K562 (cell line): ENCODE data around the gene C9orf50. TPM values are rescaled to one million over a fixed set of nuclear protein-coding genes. Genes with fewer than 3 reads are reported as not detected.

ENCODE experiments used
- CREBBP ChIP-seq: IDR thresholded peaks from one replicate; pipeline ENCODE4 v1.6.1; 2012; ENCODE audit warnings: low read depth, mild to moderate bottlenecking, control low read depth, inconsistent platforms, low read length
- ESRRB ChIP-seq: fragments of 250-450 bp; sonication (Bioruptor Pico); IDR thresholded peaks from 2 replicates; pipeline ENCODE4 v1.5.0; 2020; ENCODE audit warnings: mild to moderate bottlenecking, moderate library complexity, borderline replicate concordance
- KAT8 ChIP-seq: fragments of 450-650 bp; IDR thresholded peaks from 2 replicates; pipeline ENCODE4 v1.6.1; 2016; ENCODE audit warnings: low read depth, mild to moderate bottlenecking
- PRPF4 ChIP-seq: fragments of 200-400 bp; formaldehyde crosslinking; IDR thresholded peaks from one replicate; pipeline ENCODE4 v1.6.1; 2017; ENCODE audit warnings: low read length, low read depth, mild to moderate bottlenecking; ENCODE audit not compliant: insufficient read depth, poor library complexity, severe bottlenecking
- RBM25 ChIP-seq: fragments of 200-400 bp; formaldehyde crosslinking; IDR thresholded peaks from 2 replicates; pipeline ENCODE4 v1.6.1; 2018; ENCODE audit warnings: low read length, low read depth, moderate library complexity; ENCODE audit not compliant: severe bottlenecking
- SMC3 ChIP-seq: conservative IDR thresholded peaks from 2 replicates; pipeline ENCODE4 v1.6.1; 2011; ENCODE audit warnings: low read depth, low read length, improper control_type of control experiment; ENCODE audit not compliant: insufficient read depth
- ZNF224 ChIP-seq: sonication (generic); formaldehyde crosslinking; IDR thresholded peaks from 2 replicates; pipeline ENCODE4 v1.8.0; 2022; ENCODE audit warnings: mild to moderate bottlenecking, missing genetic modification reagents
- ZNF354B ChIP-seq: fragments of 250-450 bp; sonication (Bioruptor Pico); IDR thresholded peaks from 2 replicates; pipeline ENCODE4 v1.4.0; 2020
- ZNF512 ChIP-seq: IDR thresholded peaks from 2 replicates; pipeline ENCODE4 v1.6.1; 2016; ENCODE audit warnings: missing genetic modification characterization, missing compliant biosample characterization
- ZNF778 ChIP-seq: fragments of 450-650 bp; formaldehyde crosslinking; IDR thresholded peaks from 2 replicates; pipeline ENCODE4 v1.4.0; 2020; ENCODE audit warnings: mild to moderate bottlenecking, moderate library complexity
- polyA plus RNA-seq, 8 experiments: library from polyadenylated mRNA; depleted of rRNA in 4 of 8; stranded (reverse) in 5 of 8; unstranded in 3 of 8; fragments of >200 nt; fragmentation: Nextera tagmentation in 2 of 8; fragmentation: Illumina TruSeq in 1 of 8; extraction: Ambion mirVana in 2 of 8; extraction: Trizol in 1 of 8; gene quantifications; 2 replicates each; pipeline versions ENCODE4 v1.2.1 to v1.2.3, GENCODE V29; 2011 to 2014; ENCODE audit warnings: inconsistent platforms in 1 of 8, missing spikeins in 1 of 8
- total RNA-seq, 7 experiments: library from RNA; depleted of rRNA in 6 of 7; stranded (reverse); fragments of >200 nt in 6 of 7; fragmentation: Illumina TruSeq in 2 of 7; extraction: Trizol in 2 of 7; gene quantifications; 2 replicates each; pipeline versions ENCODE4 v1.2.1 to v1.2.3, GENCODE V29; 2011 to 2021; ENCODE audit warnings: low replicate concordance in 1 of 7
- TF ChIP-seq, protein P1 (sequence below): sonication (generic); formaldehyde crosslinking; IDR thresholded peaks from 2 replicates; pipeline ENCODE4 v1.8.1; 2023; ENCODE audit warnings: mild to moderate bottlenecking, missing genetic modification reagents, moderate library complexity

C9orf50 gene
- total and polyA plus RNA-seq, 9 of the 15 experiments (the other 6 are each of a cell fraction or from before 2014, with no cell fraction given) = not detected

GRCh38 chr9:129562917-129563316 is 58.0 kb downstream of the C9orf50 start (continued):
- TF ChIP-seq, protein P1, sequence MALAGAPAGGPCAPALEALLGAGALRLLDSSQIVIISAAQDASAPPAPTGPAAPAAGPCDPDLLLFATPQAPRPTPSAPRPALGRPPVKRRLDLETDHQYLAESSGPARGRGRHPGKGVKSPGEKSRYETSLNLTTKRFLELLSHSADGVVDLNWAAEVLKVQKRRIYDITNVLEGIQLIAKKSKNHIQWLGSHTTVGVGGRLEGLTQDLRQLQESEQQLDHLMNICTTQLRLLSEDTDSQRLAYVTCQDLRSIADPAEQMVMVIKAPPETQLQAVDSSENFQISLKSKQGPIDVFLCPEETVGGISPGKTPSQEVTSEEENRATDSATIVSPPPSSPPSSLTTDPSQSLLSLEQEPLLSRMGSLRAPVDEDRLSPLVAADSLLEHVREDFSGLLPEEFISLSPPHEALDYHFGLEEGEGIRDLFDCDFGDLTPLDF = no peak
- TF ChIP-seq ZNF354B (CRISPR knock-in tag) (no peak), SMC3 (no peak), CREBBP (no peak), ZNF512 (tag) (no peak), KAT8 (no peak), RBM25 (peak; percentile 43), ZNF224 (CRISPR knock-in tag) (no peak), ESRRB (CRISPR knock-in tag) (no peak), ZNF778 (no peak), PRPF4 (no peak)
